Activated CD8-positive, alpha-beta memory T cell treated with anti-CD3 and anti-CD28 coated beads for 48 hours (primary cell): ENCODE measurements around the gene USP37.

Experiments
- DNase-seq, 3 experiments: peaks; one replicate each; pipeline ENCODE4 v3.0.0-alpha.2; 2020; ENCODE audit warnings: low read depth in 2 of 3, low spot score in 2 of 3

The USP37 gene

DNA sequence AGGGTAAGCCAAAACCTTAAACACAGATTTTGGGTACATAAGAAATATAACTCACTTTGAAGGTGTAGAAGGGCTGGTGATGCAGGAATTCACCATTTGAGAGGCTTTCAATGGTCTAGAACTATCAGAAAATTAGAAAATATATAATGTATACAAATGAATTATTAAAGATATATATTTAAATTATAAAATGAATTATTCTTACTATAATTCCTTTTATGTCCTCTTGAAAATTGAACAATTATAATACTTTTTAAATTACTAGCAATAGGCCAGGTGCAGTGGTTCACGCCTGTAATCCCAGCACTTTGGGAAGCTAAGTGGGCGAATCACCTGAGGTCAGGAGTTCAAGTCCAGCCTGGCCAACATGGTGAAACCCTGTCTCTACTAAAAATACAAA is 88.6 kb downstream of the USP37 start:
- DNase-seq: no peak

DNA sequence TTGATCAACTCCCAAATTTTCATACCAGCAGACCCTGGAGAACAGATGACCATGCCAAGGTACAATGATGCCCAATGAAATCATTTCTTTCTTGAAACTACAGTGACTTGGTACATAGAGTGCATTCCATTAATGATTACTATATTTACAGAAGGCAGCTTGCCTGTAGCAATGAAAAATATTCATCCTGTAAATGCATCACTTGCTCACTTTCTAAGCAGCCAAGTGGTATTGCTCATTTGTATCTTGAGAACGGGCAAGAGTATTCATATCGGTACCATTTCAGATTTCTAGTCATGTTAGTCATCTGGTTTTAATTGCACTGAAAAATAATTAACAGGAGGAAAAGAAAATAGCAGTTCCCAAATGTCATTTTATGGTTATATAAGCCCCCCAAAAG is 89.6 kb downstream of the USP37 start:
- DNase-seq: no peak

DNA sequence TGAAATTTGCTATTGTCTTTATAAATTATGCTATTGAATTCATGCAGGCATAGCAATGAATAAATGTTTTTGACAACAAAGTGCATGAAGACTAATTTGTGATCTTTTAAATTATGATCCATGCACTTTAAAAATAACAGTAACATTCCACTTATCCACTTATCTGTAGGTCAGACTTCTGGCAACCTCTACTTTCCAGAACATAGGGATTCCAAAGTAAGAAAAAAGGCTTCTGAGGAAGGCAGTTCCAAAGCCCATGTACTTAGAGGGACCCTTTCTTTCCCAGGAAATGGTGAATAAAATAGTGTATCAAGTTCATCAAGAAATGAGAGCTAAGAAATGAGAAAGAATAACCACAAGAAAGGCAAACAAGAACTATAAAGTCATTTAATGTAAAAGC is 90.9 kb downstream of the USP37 start:
- DNase-seq: no peak

DNA sequence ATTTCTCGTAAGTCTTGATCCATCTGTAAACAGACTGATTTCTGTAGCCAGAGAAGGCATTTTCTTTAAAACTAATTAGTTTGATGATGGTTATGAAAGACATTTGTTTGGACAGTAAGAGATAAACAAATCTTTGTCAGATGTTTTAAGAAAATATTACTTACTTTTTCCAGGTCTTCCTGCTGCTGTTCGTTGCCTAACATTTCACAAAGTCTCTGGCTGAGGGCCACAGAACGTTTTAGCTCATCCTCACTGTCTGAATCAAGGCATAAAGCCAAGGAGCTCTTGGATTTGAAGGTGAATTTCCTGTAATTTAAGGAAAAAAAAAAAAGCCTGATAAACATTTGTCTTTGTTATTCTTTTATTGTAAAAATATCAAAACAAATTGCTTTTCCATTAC is 91.5 kb downstream of the USP37 start:
- no peak for DNase-seq

DNA sequence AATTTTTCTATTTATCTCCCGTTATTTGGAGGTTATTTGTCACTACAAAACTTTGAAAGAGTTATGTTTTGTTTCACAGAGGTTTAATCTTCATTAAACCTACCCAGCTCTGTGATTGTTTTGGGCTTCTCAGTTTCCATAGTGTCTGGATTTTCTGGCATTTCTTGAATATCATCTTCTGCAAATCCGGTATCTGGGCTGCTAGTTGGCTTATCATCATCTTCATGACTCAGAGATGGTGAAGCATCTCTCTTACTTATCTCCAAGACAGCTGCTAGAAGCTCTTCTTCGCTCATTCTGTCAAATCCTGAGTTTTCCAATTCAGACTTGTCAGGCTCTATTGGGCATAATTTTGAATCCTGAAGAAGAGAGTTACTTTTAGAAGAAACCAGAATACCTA is 93.6 kb downstream of the USP37 start:
- no peak for DNase-seq

DNA sequence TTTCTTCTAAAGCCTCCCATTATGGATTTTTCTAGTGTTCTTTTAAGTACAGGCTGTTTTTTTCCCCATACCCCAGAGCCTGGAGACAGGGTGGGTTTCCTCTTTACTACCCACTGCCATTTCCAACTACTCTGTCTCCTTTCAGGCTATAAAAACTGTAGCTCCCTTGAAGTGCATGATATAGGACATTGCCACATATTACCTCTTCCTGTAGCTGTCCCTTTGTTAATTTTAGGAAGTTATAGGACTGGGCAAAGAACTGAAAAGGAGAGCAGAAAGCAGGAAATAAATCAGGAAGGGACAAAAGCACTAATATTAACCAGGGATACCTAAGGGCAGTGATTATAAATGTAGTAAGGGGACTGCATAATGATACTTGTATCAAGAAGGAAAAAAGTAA is 95.2 kb downstream of the USP37 start:
- DNase-seq: no peak

DNA sequence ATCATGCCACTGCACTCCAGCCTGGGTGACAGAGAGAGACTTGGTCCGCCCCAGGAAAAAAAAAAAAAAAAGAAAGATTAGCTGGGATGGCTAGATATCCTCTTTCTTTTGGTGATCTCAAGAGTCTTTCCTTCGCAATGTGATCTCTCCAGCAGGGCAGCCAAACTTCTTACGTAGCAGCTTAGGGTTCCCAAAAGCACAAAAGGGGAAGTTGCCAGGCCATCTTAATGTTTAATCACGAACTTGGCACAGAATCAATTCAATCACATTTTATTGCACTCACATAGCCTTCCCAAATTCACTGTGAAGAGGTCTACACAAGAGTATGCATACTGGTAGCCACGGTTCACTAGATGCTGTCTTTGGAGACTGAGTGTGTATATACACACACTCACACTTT is 96.2 kb downstream of the USP37 start:
- DNase-seq: no peak

DNA sequence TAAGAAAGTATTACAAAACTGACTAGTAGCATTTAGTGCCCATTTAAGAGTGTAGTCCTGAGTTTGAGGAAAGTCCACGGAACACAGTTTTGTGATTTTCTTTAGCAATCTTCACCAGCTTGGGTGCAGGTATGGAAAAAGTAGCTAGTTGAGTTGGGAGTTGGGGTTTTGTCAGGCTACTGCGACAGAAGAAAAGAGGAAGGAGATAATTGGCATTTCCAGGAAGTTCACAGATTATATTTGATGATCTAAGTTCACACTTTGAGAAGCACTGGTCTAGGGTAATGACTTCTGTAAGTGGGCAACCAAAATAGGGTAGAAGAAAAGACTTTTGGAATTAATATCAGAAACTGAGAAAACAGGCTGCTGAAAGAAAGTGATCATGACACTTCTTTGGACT is 97.1 kb downstream of the USP37 start:
- no peak for DNase-seq

DNA sequence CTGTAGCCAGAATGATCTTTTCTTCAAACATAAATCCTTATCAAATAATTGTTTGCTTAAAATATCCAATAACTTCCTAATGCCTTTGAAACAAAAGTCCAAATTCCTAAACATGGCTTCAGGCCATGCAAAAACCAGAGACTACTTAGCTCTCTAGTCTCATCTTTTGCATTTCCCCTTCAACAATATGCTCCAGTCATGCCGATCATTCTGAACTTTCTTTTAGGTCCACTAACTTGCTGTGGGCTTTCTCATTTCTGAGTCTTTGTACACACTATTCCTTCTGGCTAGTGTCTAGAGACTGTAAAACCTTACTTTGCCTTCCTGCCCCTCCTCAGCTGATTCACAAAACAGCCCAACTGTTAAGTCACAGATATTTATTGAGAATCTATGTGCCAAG is 97.7 kb downstream of the USP37 start:
- no peak for DNase-seq

DNA sequence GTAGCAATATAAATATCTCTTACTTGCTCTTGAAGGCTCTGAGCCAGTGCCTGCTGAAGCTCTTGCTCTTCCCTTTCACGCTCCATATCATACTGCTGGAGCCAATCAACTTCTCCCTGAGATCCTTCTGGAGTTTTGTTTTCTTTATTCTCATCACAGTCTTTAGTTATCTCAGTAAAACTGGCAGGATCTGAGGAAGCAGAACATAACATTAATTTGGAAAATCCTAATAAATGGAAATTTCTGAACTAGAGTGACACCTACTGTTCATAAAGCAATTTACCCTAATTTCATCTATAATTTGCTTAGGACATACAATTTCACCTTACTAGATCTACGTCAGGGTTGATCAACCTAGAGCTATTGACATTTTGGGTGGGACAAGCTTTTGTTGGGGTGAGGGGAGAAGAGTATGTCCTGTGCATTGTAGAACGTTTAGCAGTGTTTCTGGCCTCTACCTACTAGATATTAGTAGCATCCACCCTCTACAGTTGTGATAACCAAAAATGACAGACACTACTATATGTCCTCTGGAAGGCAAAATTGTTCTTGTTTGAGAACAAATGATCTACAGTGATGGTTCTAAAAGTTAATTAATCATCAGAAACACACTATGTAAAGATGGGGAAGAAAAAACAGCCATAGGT is 102.0 kb downstream of the USP37 start:
- DNase-seq: no peak

DNA sequence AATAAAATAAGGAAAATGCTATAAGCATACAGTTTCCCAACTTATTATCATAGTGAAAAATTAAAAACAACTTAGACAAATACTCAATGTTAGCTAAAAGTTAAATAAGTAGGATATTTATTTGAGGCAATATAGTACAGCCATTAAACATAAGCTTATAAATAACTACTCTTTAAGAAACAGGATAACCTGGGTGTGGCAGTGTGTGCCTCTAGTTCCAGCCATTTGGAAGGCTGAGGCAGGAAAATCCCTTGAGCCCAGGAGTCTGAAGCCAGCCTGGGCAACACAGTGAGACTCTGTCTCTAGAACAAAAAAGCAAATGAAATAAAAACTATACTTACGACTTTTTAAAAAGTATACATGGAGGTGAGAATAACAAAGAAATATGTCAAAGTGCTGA is 109.6 kb downstream of the USP37 start:
- DNase-seq: no peak

DNA sequence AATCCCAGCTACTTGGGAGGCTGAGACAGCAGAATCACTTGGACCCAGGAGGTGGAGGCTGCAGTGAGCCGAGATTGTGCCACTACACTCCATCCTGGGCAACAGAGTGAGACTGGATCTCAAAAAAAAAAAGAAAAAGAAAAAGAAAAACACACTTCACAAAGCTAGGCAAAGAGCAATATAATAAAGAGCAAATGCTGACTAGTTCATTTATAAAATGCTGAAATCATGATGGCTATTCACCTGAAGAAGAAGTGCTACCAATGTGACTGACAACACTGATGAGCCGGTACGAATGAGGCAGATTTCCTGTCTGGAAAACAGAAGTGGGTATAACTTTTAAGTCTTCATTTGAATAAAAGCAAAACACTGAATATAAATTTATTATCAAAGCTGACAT is 111.3 kb downstream of the USP37 start:
- DNase-seq: no peak

DNA sequence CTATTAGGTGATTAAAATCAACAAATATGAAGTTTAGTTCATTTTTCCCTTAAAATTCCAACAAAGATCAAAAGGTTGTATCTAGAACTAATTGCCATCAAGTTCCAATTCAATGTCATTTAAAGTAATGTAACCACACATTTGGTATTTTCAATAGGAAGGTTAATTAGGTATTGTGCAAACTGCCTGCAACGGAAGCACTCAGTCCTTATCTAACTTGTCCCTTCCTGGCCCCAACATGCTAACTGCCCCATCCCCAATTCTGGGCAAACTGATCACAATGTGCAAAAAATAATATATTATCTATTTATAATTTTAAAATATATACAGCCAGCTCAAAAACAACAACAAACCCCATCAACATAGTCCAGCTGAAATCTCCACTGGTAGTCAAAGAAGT is 116.1 kb downstream of the USP37 start:
- DNase-seq: no peak

DNA sequence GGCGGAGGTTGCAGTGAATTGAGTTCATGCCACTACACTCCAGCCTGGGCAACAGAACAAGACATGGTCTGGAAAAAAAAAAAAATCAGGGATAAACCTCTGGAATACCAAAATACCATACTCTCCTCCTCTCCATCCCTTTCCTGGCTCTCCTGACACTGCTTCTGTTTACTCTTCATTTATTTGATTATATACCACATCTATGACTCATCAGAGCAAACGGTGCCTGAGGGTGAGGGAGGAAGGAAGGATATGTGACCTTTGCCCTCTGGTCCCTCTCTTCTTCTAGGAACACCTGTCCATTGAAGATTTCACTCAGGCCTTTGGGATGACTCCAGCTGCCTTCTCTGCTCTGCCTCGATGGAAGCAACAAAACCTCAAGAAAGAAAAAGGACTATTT is 119.2 kb downstream of the USP37 start:
- no peak for DNase-seq

DNA sequence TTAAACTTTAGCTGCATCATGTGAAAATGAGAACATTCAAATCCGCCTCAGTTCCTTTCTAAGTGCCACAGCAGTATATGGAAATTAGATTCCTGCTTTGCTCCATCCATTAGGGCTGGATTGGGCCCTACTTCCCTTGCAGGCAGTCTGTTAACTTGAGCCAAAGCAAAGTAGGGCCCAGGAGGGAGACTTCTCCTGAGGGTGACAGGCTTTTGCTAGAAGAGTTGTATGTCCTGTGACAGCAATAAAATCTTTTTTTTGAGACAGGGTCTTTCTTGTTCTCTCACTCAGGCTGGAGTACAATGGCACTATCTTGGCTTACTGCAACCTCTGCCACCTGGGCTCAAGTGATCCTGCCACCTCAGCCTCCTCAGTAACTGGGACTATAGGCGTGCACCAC is 121.1 kb downstream of the USP37 start:
- DNase-seq: no peak

DNA sequence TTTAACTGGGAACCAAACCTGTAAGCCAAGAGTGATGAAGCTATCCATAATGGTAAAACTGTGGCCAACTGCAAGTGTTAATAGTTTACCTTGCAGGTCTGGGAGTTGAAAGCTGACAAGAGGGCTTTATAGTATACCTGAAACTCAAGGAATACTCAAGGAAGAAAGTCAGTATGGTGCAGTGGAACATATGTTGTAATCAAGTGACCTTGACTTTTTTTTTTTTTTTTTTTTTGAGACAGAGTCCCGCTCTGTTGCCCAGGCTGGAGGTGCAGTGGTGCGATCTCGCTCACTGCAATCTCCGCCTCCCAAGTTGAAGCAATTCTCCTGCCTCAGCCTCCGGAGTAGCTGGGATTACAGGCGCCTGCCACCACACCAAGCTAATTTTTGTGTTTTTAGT is 121.6 kb downstream of the USP37 start:
- no peak for DNase-seq

DNA sequence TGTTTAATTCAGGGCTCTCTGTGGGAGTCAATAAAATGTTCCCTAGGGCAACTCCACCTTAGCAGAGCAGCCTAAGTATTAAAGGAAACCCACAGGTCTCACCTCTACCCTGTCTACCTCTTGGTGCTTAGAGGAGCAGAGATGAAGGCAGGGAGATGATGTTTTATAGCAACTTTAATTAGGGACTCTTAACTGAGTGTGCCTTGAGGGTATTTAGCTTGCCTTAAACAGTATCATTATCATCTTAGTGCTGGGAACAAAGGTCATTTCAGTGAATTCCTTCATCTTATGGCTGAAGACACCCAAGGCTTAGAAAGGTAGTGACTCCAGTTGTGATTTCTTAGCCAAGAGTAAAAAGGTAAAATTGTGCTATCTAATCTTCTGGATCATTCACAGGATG is 122.5 kb downstream of the USP37 start:
- no peak for DNase-seq

DNA sequence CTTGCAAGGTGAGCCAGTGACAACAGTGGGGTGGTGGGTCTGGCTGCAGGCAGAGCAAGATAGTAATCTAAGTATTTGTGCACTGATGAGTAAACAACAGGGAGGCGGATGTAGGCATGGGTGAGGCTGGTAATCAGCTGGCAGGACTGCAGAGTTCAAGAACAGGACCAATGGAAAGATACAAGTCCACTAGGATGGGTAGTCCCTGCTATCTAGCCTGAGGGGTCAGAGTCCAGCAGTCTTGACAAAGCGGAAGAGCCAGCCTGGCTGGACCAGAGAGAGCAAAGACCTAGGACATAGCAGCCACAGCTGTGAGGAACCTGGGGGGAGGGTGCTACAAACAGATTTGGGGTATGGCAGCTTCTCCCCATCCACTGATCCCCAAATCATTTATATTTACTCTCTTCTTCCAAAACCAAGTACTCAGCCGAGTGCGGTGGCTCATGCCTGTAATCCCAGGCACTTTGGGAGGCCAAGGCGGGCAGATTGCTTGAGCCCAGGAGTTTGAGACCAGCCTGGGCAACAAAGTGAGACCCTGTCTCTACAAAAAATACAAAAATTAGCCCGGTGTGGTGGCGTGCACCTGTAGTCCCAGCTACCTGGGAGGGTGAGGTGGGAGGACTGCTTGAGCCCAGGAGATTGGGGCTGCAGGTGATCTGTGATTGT is 123.3 kb downstream of the USP37 start:
- DNase-seq: no peak

DNA sequence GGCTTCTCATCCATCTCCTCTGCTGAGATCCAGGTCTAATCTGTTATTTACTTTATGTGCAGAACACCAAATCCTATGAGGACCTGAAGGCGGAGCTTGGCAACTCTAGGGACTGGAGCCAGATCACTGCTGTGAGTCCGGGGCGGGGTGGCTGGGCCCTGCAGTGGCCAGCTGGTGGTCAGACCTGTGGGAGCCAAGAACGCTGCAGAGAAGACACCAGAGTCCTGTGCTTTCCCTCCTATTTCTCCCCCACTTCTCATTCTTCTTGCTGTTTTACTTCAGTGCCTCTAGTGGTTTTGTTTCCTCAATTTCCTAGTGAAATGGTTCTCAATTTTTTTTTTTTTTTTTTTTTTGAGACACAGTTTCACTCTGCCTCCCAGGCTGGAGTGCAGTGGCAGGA is 129.6 kb downstream of the USP37 start:
- DNase-seq: no peak

DNA sequence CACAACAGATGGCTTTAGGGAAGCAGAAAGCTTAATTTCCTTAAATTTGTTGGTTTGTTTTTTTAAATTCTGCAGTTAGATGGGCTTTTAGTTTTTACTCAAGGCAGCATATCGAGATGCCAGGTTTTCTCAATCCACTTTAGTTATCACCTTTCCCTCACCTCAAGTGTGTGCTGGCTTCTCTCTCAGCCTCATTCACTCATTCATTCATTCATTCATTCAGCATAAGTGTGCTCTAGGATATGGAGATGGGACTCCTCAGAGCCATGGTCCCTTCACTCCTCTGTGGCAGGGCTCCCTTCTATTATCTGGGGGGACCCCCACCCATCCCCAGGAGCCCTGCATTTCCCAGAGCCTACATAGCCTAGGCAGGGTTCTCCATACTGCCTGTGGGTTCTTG is 130.2 kb downstream of the USP37 start:
- no peak for DNase-seq

DNA sequence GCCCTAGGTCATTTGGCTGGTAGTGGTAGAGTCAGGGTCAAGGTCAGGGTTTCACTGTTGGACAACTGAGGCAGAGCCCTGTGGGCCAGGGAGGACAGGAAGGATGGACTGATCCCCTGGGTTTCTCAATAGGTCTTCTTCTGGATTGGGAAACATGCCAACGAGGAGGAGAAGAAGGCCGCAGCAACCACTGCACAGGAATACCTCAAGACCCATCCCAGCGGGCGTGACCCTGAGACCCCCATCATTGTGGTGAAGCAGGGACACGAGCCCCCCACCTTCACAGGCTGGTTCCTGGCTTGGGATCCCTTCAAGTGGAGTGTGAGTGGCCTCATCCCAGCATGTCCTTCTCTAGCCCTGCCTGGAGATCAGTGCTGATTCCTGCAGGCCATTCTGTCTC is 131.2 kb downstream of the USP37 start:
- DNase-seq: no peak

DNA sequence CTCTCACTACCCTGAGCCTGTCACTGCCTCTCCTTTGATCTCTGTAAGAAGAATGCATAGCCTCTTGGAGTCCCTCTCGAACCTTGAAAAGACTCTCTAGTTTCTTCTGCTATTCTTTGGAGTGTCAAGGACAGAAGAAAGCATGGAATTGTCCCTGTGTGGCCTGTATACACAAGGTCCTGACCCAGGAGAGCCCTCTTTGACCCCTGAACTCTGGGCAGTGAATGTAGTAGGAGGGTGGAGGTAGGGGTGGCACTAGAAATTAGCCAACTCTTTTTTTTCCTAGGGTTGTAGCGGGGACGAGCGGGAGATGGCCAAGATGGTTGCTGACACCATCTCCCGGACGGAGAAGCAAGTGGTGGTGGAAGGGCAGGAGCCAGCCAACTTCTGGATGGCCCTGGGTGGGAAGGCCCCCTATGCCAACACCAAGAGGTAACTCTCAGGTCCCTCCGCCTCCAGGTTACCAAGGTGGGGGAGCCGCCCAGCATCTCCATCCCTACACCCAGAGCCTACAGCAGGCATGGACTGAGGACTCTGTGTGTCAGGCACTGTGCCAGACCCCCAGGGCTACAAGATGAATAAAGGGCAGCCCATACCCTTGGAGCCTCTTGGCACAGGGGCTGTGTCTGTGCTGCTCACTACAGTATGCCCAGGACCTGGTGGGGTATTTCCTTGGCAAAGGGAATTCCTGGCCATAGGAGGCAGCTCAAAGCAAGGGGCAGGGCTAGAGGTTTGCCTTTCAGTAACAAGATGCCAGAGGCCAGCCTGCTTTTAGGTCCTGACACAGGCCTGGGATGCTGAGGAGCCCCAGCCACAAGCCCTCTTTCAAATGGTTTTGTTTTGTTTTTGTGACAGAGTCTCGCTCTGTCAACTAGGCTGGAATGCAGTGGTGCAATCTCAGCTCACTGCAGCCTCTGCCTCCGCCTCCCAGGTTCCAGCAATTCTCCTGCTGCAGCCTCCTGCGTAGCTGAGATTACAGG is 132.9 kb downstream of the USP37 start:
- DNase-seq: no peak
